SK-N-SH (cell line): ENCODE data around the gene PHC2. TPM values are rescaled to one million over a fixed set of nuclear protein-coding genes. Genes with fewer than 3 reads are reported as not detected.

Experiments
- CTCF ChIA-PET: fragments of 300-600, 350-600 bp; formaldehyde crosslinking; extraction: SDS; loops from one replicate; lab custom pipeline; 2021; lab: Yijun Ruan, JAX
- POLR2A ChIA-PET: fragments of 350-600 bp; sonication (Branson Sonifier 250); formaldehyde crosslinking; extraction: SDS; loops from one replicate; lab custom pipeline; 2020; ENCODE audit warnings: antibody characterized with exemption, inconsistent platforms; lab: Yijun Ruan, JAX
- DNase-seq: peaks from one replicate; pipeline ENCODE4 v3.0.0; 2012
- H2AFZ ChIP-seq: fragments of 200-600 bp; sonication (generic); 2 replicates; pipeline ENCODE4 v1.8.1; 2016; ENCODE audit warnings: antibody characterized with exemption, mild to moderate bottlenecking, low read depth
- H3F3A ChIP-seq: fragments of 200-600 bp; sonication (generic); replicated peaks from 2 replicates; pipeline ENCODE3; 2016; ENCODE audit warnings: antibody characterized with exemption, mild to moderate bottlenecking; ENCODE audit not compliant: insufficient read depth
- H3K27ac ChIP-seq, 2 experiments: fragments of 200-500 bp in 1 of 2; fragments of 200-600 bp in 1 of 2; sonication (Bioruptor generic) in 1 of 2; sonication (generic), shearing (Covaris generic) in 1 of 2; 2 replicates each; pipeline versions ENCODE4 v1.5.1 to v1.6.1; 2014 to 2016; ENCODE audit warnings: low read depth in 2 of 2, inconsistent platforms in 1 of 2, low read length in 1 of 2, mild to moderate bottlenecking in 1 of 2, mixed read lengths in 1 of 2
- H3K27me3 ChIP-seq: fragments of 200-600 bp; sonication (generic), shearing (Covaris generic); 2 replicates; pipeline ENCODE4 v1.6.1; 2016; ENCODE audit warnings: mixed run types; ENCODE audit not compliant: insufficient read depth
- H3K36me3 ChIP-seq, 2 experiments: fragments of 200-500 bp in 1 of 2; fragments of 200-600 bp in 1 of 2; sonication (Bioruptor generic) in 1 of 2; sonication (generic) in 1 of 2; replicated peaks in 1 of 2; 2 replicates each; pipeline versions ENCODE3 to v1.5.1; 2014 to 2016; ENCODE audit warnings: low read length in 1 of 2, mild to moderate bottlenecking in 1 of 2; ENCODE audit not compliant: insufficient read depth in 2 of 2, control insufficient read depth in 1 of 2
- H3K4me1 ChIP-seq, 2 experiments: fragments of 200-500 bp in 1 of 2; fragments of 200-600 bp in 1 of 2; sonication (Bioruptor generic) in 1 of 2; sonication (generic), shearing (Covaris generic) in 1 of 2; 2 replicates each; pipeline versions ENCODE4 v1.5.1 to v1.6.1; 2014 to 2016; ENCODE audit warnings: low read depth in 1 of 2, low read length in 1 of 2, mixed run types in 1 of 2; ENCODE audit not compliant: insufficient read depth in 2 of 2, control insufficient read depth in 1 of 2
- H3K4me2 ChIP-seq: fragments of 200-600 bp; sonication (generic), shearing (Covaris generic); 2 replicates; pipeline ENCODE4 v1.6.1; 2017; ENCODE audit warnings: mixed run types
- H3K4me3 ChIP-seq, 2 experiments: fragments of 200-500 bp in 1 of 2; fragments of 200-600 bp in 1 of 2; sonication (Bioruptor generic) in 1 of 2; sonication (generic), shearing (Covaris generic) in 1 of 2; 2 replicates each; pipeline versions ENCODE4 v1.5.1 to v1.8.1; 2014 to 2016; ENCODE audit warnings: low read depth in 2 of 2, inconsistent platforms in 1 of 2, low read length in 1 of 2, mild to moderate bottlenecking in 1 of 2, mixed read lengths in 1 of 2, moderate library complexity in 1 of 2
- H3K79me2 ChIP-seq: fragments of 200-600 bp; sonication (generic); 2 replicates; pipeline ENCODE4 v1.8.1; 2017; ENCODE audit warnings: mild to moderate bottlenecking; ENCODE audit not compliant: insufficient read depth
- H3K9ac ChIP-seq: fragments of 200-600 bp; sonication (generic); 2 replicates; pipeline ENCODE4 v1.6.1; 2017; ENCODE audit warnings: mixed run types
- H3K9me2 ChIP-seq: fragments of 200-600 bp; sonication (generic); 2 replicates; pipeline ENCODE4 v1.6.1; 2017; ENCODE audit warnings: mixed run types
- H3K9me3 ChIP-seq: fragments of 200-600 bp; sonication (generic); 2 replicates; pipeline ENCODE4 v1.6.1; 2017; ENCODE audit warnings: mixed run types, mild to moderate bottlenecking, moderate library complexity
- H4K20me1 ChIP-seq: fragments of 200-600 bp; sonication (generic); 2 replicates; pipeline ENCODE4 v1.6.1; 2017; ENCODE audit warnings: mild to moderate bottlenecking, mixed run types; ENCODE audit not compliant: insufficient read depth
- CHD2 ChIP-seq: fragments of 150-350 bp; IDR thresholded peaks from 2 replicates; pipeline ENCODE4 v1.6.1; 2018; ENCODE audit warnings: low read length; ENCODE audit not compliant: partially characterized antibody
- ELF1 ChIP-seq: IDR thresholded peaks from 2 replicates; pipeline ENCODE4 v1.4.0; 2012
- EP300 ChIP-seq, 2 experiments: IDR thresholded peaks; 2 replicates each; pipeline versions ENCODE4 v1.4.0 to v1.6.1; 2012; ENCODE audit warnings: borderline replicate concordance in 1 of 2, low read depth in 1 of 2, low read length in 1 of 2
- FOXJ3 ChIP-seq: sonication (generic); formaldehyde crosslinking; IDR thresholded peaks from 2 replicates; pipeline ENCODE4 v1.5.1; 2020; ENCODE audit warnings: mild to moderate bottlenecking, missing genetic modification reagents
- FOXM1 ChIP-seq: IDR thresholded peaks from 2 replicates; pipeline ENCODE4 v1.4.0; 2012; ENCODE audit warnings: low read depth, mild to moderate bottlenecking
- GABPA ChIP-seq: IDR thresholded peaks from 2 replicates; pipeline ENCODE4 v1.4.0; 2012; ENCODE audit warnings: low read depth, mild to moderate bottlenecking
- MXI1 ChIP-seq: IDR thresholded peaks from 2 replicates; pipeline ENCODE4 v1.6.1; 2012; ENCODE audit warnings: mild to moderate bottlenecking, low read depth, low read length, improper control_type of control experiment
- NRF1 ChIP-seq: IDR thresholded peaks from 2 replicates; pipeline ENCODE4 v1.6.1; 2012; ENCODE audit warnings: low read depth, mild to moderate bottlenecking, low read length
- RAD21 ChIP-seq: IDR thresholded peaks from 2 replicates; pipeline ENCODE4 v1.6.1; 2012; ENCODE audit warnings: mild to moderate bottlenecking, low read length
- RCOR1 ChIP-seq: fragments of 150-350 bp; IDR thresholded peaks from 2 replicates; pipeline ENCODE4 v1.6.1; 2017; ENCODE audit warnings: antibody characterized with exemption, low read length
- RFX5 ChIP-seq: IDR thresholded peaks from 2 replicates; pipeline ENCODE4 v1.6.1; 2012; ENCODE audit warnings: mild to moderate bottlenecking, improper control_type of control experiment, low read length
- SIN3A ChIP-seq: IDR thresholded peaks from 2 replicates; pipeline ENCODE4 v1.6.1; 2012; ENCODE audit warnings: low read depth, mild to moderate bottlenecking, low read length, moderate library complexity, borderline replicate concordance
- SMC3 ChIP-seq: IDR thresholded peaks from 2 replicates; pipeline ENCODE4 v1.6.1; 2012; ENCODE audit warnings: low read depth, low read length, improper control_type of control experiment
- TAF1 ChIP-seq: IDR thresholded peaks from 2 replicates; pipeline ENCODE4 v1.6.1; 2012; ENCODE audit warnings: low read depth, mild to moderate bottlenecking, low read length, moderate library complexity, borderline replicate concordance
- TCF12 ChIP-seq: IDR thresholded peaks from 2 replicates; pipeline ENCODE4 v1.4.0; 2012
- WGBS: methylation state at CpG from one replicate; pipeline ENCODE4 v1.1.6; 2017; ENCODE audit warnings: low lambda C conversion rate; 5-methylcytosine and 5-hydroxymethylcytosine counted together
- polyA plus RNA-seq, 3 experiments: library from polyadenylated mRNA; depleted of rRNA; stranded (reverse); fragments of >200 nt; gene quantifications; 2 replicates each; pipeline ENCODE4 v1.2.3, GENCODE V29; 2012
- TF ChIP-seq, protein P1 (sequence below): fragments of 150-350 bp; IDR thresholded peaks from 2 replicates; pipeline ENCODE4 v1.6.1; 2016; ENCODE audit warnings: mild to moderate bottlenecking, low read depth, low read length
- TF ChIP-seq, protein P2 (sequence below): IDR thresholded peaks from 2 replicates; pipeline ENCODE4 v1.4.0; 2012; ENCODE audit warnings: low read depth, borderline replicate concordance
- TF ChIP-seq, protein P3 (sequence below): IDR thresholded peaks from 2 replicates; pipeline ENCODE4 v1.4.0; 2012; ENCODE audit warnings: low read depth, borderline replicate concordance
- TF ChIP-seq, protein P4 (sequence below): IDR thresholded peaks from 2 replicates; pipeline ENCODE4; 2012

Gene PHC2
- polyA plus RNA-seq, 1 of the 3 experiments (the other 2 are of a cell fraction) = 98.7 TPM

DNA sequence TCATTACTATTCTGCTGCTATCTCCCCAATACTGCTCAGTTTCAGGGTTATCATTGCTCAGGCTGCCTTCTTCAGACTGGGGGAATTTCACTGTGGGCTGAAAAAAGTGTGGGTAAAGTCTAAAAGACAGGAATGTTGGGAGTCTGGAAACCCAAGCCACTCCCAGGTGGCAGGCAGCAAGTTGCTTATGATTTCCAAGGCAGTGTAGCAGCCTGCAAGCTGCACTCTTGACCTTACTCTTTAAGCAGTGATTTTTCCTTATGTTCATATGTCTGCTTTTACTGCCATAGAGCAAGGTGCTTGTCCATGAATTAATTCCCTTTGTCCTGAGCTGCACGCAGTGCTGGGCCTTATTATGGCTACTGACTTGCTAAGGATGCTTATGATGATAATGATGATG is 53.1 kb downstream of the PHC2 start:
- POLR2A ChIA-PET = no interaction called here
- TF ChIP-seq TAF1 (no peak), NRF1 (no peak), SIN3A (no peak), CHD2 (no peak), GABPA (no peak), MXI1 (no peak), FOXJ3 (no peak), FOXM1 (no peak), RFX5 (no peak), SMC3 (no peak), RAD21 (no peak), EP300 (IDR thresholded peaks at IDR 0.05; ENCODE audit: borderline replicate concordance in 1 of 2, low read depth in 1 of 2, low read length in 1 of 2) (no peak)
- TF ChIP-seq, protein P1, sequence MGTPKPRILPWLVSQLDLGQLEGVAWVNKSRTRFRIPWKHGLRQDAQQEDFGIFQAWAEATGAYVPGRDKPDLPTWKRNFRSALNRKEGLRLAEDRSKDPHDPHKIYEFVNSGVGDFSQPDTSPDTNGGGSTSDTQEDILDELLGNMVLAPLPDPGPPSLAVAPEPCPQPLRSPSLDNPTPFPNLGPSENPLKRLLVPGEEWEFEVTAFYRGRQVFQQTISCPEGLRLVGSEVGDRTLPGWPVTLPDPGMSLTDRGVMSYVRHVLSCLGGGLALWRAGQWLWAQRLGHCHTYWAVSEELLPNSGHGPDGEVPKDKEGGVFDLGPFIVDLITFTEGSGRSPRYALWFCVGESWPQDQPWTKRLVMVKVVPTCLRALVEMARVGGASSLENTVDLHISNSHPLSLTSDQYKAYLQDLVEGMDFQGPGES = no peak
- TF ChIP-seq, protein P2, sequence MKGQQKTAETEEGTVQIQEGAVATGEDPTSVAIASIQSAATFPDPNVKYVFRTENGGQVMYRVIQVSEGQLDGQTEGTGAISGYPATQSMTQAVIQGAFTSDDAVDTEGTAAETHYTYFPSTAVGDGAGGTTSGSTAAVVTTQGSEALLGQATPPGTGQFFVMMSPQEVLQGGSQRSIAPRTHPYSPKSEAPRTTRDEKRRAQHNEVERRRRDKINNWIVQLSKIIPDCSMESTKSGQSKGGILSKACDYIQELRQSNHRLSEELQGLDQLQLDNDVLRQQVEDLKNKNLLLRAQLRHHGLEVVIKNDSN = no peak
- DNase-seq = no peak

DNA sequence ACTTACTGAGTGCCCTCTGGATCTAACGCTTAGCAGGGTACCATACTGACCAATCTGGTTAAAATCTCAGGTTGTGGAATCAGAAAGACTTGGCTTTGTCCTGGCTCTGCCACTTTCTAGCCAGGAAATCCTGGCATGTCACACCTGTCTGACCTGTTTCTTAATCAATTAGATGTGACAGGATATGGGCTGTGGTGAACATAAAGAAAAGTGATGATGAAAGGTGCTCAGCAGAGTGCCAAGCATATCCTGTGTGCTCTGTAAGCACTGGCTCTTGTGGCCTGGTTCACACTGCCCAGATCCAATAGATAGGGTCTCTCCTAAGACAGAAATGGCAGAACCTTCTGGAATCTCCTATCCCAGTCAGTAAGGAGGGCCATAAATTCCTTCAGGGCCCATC is 53.9 kb downstream of the PHC2 start:
- H3K27me3 ChIP-seq = no peaks in the 10 kb centered on the region
- no peak overlapping the region for H3K4me2 ChIP-seq
- no peaks in the 10 kb centered on the region for H3K79me2 ChIP-seq
- H3K9me2 ChIP-seq = no peaks in the 10 kb centered on the region
- no peak overlapping the region for H3K9ac ChIP-seq
- POLR2A ChIA-PET = no interaction called here
- peaks cover 0 to 12% of the 10 kb centered on the region in 2 experiments for H3K36me3 ChIP-seq
- CTCF ChIA-PET = interaction anchor here (0.6 to 1.7 kb wide), 2 partner anchors 9 to 290 kb away, joined by 3 read pairs; no protein-coding TSS in a partner anchor
- H3F3A ChIP-seq = no peaks in the 10 kb centered on the region
- no peak for DNase-seq
- no peak for TF ChIP-seq ELF1
- TF ChIP-seq NRF1 = no peak
- TF ChIP-seq EP300 (IDR thresholded peaks at IDR 0.05; ENCODE audit: borderline replicate concordance in 1 of 2, low read depth in 1 of 2, low read length in 1 of 2) = 0 out of 4 replicates have a peak, but pooled peaks of 1 of the 2 experiments have one; percentile 20
- TF ChIP-seq FOXM1 = no peak
- TF ChIP-seq, protein P3, sequence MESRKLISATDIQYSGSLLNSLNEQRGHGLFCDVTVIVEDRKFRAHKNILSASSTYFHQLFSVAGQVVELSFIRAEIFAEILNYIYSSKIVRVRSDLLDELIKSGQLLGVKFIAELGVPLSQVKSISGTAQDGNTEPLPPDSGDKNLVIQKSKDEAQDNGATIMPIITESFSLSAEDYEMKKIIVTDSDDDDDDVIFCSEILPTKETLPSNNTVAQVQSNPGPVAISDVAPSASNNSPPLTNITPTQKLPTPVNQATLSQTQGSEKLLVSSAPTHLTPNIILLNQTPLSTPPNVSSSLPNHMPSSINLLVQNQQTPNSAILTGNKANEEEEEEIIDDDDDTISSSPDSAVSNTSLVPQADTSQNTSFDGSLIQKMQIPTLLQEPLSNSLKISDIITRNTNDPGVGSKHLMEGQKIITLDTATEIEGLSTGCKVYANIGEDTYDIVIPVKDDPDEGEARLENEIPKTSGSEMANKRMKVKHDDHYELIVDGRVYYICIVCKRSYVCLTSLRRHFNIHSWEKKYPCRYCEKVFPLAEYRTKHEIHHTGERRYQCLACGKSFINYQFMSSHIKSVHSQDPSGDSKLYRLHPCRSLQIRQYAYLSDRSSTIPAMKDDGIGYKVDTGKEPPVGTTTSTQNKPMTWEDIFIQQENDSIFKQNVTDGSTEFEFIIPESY = no peak
- TF ChIP-seq RCOR1 = no peak
- TF ChIP-seq, protein P4, sequence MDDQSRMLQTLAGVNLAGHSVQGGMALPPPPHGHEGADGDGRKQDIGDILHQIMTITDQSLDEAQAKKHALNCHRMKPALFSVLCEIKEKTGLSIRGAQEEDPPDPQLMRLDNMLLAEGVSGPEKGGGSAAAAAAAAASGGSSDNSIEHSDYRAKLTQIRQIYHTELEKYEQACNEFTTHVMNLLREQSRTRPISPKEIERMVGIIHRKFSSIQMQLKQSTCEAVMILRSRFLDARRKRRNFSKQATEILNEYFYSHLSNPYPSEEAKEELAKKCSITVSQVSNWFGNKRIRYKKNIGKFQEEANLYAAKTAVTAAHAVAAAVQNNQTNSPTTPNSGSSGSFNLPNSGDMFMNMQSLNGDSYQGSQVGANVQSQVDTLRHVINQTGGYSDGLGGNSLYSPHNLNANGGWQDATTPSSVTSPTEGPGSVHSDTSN = peak; percentile 46; the same call in 1 of the 2 replicates
- TF ChIP-seq TCF12 = peak; percentile 29
- peak overlapping the region in 1 of 2 experiments; percentile 39; a peak in 1 of 4 replicates for H3K27ac ChIP-seq
- no peaks in the 10 kb centered on the region for H4K20me1 ChIP-seq
- H3K4me1 ChIP-seq = peaks cover 0 to under 1% of the 10 kb centered on the region in 2 experiments; a peak in 1 of 4 replicates
- H2AFZ ChIP-seq = no peak overlapping the region
- 100% methylated on average over 1 of the region's 1 CpG for WGBS
- no peak overlapping the region for H3K4me3 ChIP-seq
- no peaks in the 10 kb centered on the region for H3K9me3 ChIP-seq

More for the DNA sequence above, 53.1 kb downstream of the PHC2 start:
- H3K79me2 ChIP-seq = no peaks in the 10 kb centered on the region
- no peaks in the 10 kb centered on the region for H3F3A ChIP-seq
- H3K36me3 ChIP-seq = peaks cover 0 to 5% of the 10 kb centered on the region in 2 experiments
- no peaks in the 10 kb centered on the region for H3K9me2 ChIP-seq
- H3K4me1 ChIP-seq = peaks cover 5 to 6% of the 10 kb centered on the region in 2 experiments; a peak in 2 of 4 replicates
- no peak overlapping the region for H2AFZ ChIP-seq
- no peak overlapping the region for H3K4me3 ChIP-seq
- no peaks in the 10 kb centered on the region for H4K20me1 ChIP-seq
- CTCF ChIA-PET = no interaction called here
- H3K27ac ChIP-seq = peak overlapping the region in 1 of 2 experiments; percentile 39; a peak in 1 of 4 replicates
- no peaks in the 10 kb centered on the region for H3K9me3 ChIP-seq
- H3K27me3 ChIP-seq = no peaks in the 10 kb centered on the region
- no peak overlapping the region for H3K4me2 ChIP-seq
- WGBS = 92% methylated on average over 1 of the region's 1 CpG
- no peak overlapping the region for H3K9ac ChIP-seq
